Mucosa of rectum (tissue), 2 donors: ENCODE data around the gene SLC35B4.
"Not testable (repeated sequence)": the region's sequence is repeated elsewhere in the genome, so short reads cannot be mapped to it uniquely, and the experiment has no call there.

Source experiments
- H3K27ac ChIP-seq, 2 donors: one replicate each; pipeline ENCODE4 v1.7.0; 2013; ENCODE audit warnings: inconsistent platforms in 2 of 2, low read depth in 2 of 2, low read length in 2 of 2
- H3K27me3 ChIP-seq, 2 donors: one replicate each; pipeline ENCODE4 v1.7.0; 2013; ENCODE audit warnings: low read length in 2 of 2; ENCODE audit not compliant: control insufficient read depth in 2 of 2, insufficient read depth in 2 of 2
- H3K36me3 ChIP-seq, 2 donors: one replicate each; pipeline ENCODE4 v1.7.0; 2013; ENCODE audit warnings: low read length in 2 of 2; ENCODE audit not compliant: control insufficient read depth in 2 of 2, insufficient read depth in 2 of 2
- H3K4me1 ChIP-seq, 2 donors: one replicate each; pipeline ENCODE4 v1.7.0; 2013; ENCODE audit warnings: low read length in 2 of 2, mild to moderate bottlenecking in 1 of 2; ENCODE audit not compliant: control insufficient read depth in 2 of 2, insufficient read depth in 2 of 2
- H3K4me3 ChIP-seq, 2 donors: one replicate each; pipeline ENCODE4 v1.7.0; 2013; ENCODE audit warnings: low read length in 2 of 2
- H3K9ac ChIP-seq, 2 donors: one replicate each; pipeline ENCODE4 v1.7.0; 2013; ENCODE audit warnings: low read length in 2 of 2, low read depth in 1 of 2, mild to moderate bottlenecking in 1 of 2
- H3K9me3 ChIP-seq, 2 donors: one replicate each; pipeline ENCODE4 v1.7.0; 2013; ENCODE audit warnings: low read length in 2 of 2; ENCODE audit not compliant: control insufficient read depth in 2 of 2
- donor health status: healthy.
- donor health status: Normal muscosa, but diverticular disease.

Gene SLC35B4

GRCh38 chr7:134297489-134297888, 19.2 kb downstream of the SLC35B4 start:
- no peaks in the 10 kb centered on the region for H3K4me1 ChIP-seq
- no peak overlapping the region for H3K4me3 ChIP-seq
- H3K27me3 ChIP-seq = no peaks in the 10 kb centered on the region
- no peak overlapping the region for H3K27ac ChIP-seq
- H3K36me3 ChIP-seq = peaks cover 7 to 21% of the 10 kb centered on the region in 2 donors
- H3K9me3 ChIP-seq = no peaks in the 10 kb centered on the region
- H3K9ac ChIP-seq = no peak overlapping the region

- not testable (repeated sequence) for H3K9ac ChIP-seq, H3K4me1 ChIP-seq, H3K9me3 ChIP-seq, H3K27me3 ChIP-seq, H3K4me3 ChIP-seq, H3K27ac ChIP-seq
- H3K36me3 ChIP-seq = peaks cover 7 to 17% of the 10 kb centered on the region in 2 donors
Measured at GRCh38 chr7:134295982-134296381, 20.7 kb downstream of the SLC35B4 start.

DNA sequence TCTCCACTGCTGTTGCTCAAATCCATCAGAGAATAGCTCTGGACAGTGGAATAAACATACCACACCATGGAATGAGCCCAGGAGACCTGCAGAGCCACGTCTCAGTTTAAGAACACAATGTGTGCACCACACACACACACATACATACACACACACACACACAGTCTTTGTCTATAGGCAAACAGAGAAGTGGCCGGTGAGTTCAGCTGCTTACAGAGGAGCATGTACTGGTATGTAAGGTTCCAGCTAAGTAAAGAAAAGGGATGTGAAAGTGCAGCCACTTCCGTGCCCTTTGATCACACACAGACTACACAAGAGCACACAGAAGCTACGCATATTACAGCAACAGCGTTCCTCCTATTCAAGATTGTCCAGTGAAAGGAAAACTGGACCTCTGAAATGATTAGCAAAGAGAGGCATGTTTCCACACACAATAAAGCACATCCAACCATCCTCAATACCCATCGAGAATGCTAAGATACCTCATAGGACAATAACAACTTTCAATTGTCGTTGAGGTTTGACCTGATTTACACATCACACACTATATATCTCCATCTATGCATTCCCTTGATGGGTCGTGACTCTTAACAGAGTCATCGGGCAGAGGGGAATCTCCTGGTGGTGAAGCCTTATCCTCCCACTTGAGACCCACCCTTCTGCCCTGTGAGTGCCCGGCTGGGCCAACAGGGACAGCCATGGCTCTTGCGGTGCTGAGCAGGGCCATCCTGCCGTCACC, 23.6 kb downstream of the SLC35B4 start:
- Histone ChIP-seq H3K9me3 (no peaks in the 10 kb centered on the region), H3K36me3 (peaks cover 7 to 17% of the 10 kb centered on the region in 2 donors), H3K4me1 (no peaks in the 10 kb centered on the region), H3K27me3 (no peaks in the 10 kb centered on the region), H3K9ac (no peak overlapping the region), H3K4me3 (peak overlapping the region in 1 of 2 donors; percentile 32), H3K27ac (no peak overlapping the region)

- H3K36me3 ChIP-seq = peaks cover 7 to 13% of the 10 kb centered on the region in 2 donors
- no peak overlapping the region for H3K27ac ChIP-seq
- no peaks in the 10 kb centered on the region for H3K27me3 ChIP-seq
- no peak overlapping the region for H3K4me3 ChIP-seq
- no peak overlapping the region for H3K9ac ChIP-seq
- no peaks in the 10 kb centered on the region for H3K9me3 ChIP-seq
- no peaks in the 10 kb centered on the region for H3K4me1 ChIP-seq
Measured at GRCh38 chr7:134290286-134290685, 26.4 kb downstream of the SLC35B4 start.

- Histone ChIP-seq H3K4me3 (no peak overlapping the region), H3K9me3 (no peaks in the 10 kb centered on the region), H3K9ac (no peak overlapping the region), H3K27ac (no peak overlapping the region), H3K36me3 (peaks cover 4 to 9% of the 10 kb centered on the region in 2 donors), H3K4me1 (no peaks in the 10 kb centered on the region), H3K27me3 (no peaks in the 10 kb centered on the region)
Measured at GRCh38 chr7:134289841-134290240, 26.9 kb downstream of the SLC35B4 start.

GRCh38 chr7:134289423-134289822, 27.3 kb downstream of the SLC35B4 start:
- no peaks in the 10 kb centered on the region for H3K27me3 ChIP-seq
- H3K9me3 ChIP-seq = no peaks in the 10 kb centered on the region
- H3K4me3 ChIP-seq = no peak overlapping the region
- no peak overlapping the region for H3K9ac ChIP-seq
- no peak overlapping the region for H3K27ac ChIP-seq
- peaks cover under 1 to 5% of the 10 kb centered on the region in 2 donors for H3K36me3 ChIP-seq
- no peaks in the 10 kb centered on the region for H3K4me1 ChIP-seq

- H3K9me3 ChIP-seq = no peaks in the 10 kb centered on the region
- H3K27ac ChIP-seq = no peak overlapping the region
- H3K4me1 ChIP-seq = no peaks in the 10 kb centered on the region
- peaks cover 0 to under 1% of the 10 kb centered on the region in 2 donors for H3K27me3 ChIP-seq
- H3K36me3 ChIP-seq = no peaks in the 10 kb centered on the region
- no peak overlapping the region for H3K9ac ChIP-seq
- no peak overlapping the region for H3K4me3 ChIP-seq
Measured at GRCh38 chr7:134287916-134288659, 28.6 kb downstream of the SLC35B4 start.

GRCh38 chr7:134284952-134285351, 31.8 kb downstream of the SLC35B4 start:
- no peak overlapping the region for H3K9ac ChIP-seq
- H3K4me3 ChIP-seq = no peak overlapping the region
- H3K9me3 ChIP-seq = no peaks in the 10 kb centered on the region
- H3K4me1 ChIP-seq = no peaks in the 10 kb centered on the region
- no peaks in the 10 kb centered on the region for H3K36me3 ChIP-seq
- no peak overlapping the region for H3K27ac ChIP-seq
- H3K27me3 ChIP-seq = peaks cover 0 to 4% of the 10 kb centered on the region in 2 donors

- H3K27me3 ChIP-seq = peaks cover 0 to 4% of the 10 kb centered on the region in 2 donors
- no peaks in the 10 kb centered on the region for H3K4me1 ChIP-seq
- H3K9ac ChIP-seq = no peak overlapping the region
- no peaks in the 10 kb centered on the region for H3K9me3 ChIP-seq
- no peaks in the 10 kb centered on the region for H3K36me3 ChIP-seq
- H3K4me3 ChIP-seq = no peak overlapping the region
- no peak overlapping the region for H3K27ac ChIP-seq
Measured at GRCh38 chr7:134284011-134284410, 32.7 kb downstream of the SLC35B4 start.

GRCh38 chr7:134280508-134280907, 36.2 kb downstream of the SLC35B4 start:
- peaks cover 0 to 4% of the 10 kb centered on the region in 2 donors for H3K27me3 ChIP-seq
- no peak overlapping the region for H3K27ac ChIP-seq
- H3K9ac ChIP-seq = no peak overlapping the region
- H3K36me3 ChIP-seq = no peaks in the 10 kb centered on the region
- H3K9me3 ChIP-seq = no peaks in the 10 kb centered on the region
- no peak overlapping the region for H3K4me3 ChIP-seq
- H3K4me1 ChIP-seq = no peaks in the 10 kb centered on the region
